HepG2 (cell line): Measurements from ENCODE around the gene PPCDC. TPM values are rescaled to one million over a fixed set of nuclear protein-coding genes. Genes with fewer than 3 reads are reported as not detected.

Source experiments
- ATAC-seq: fragments of 200-7000 bp; cut with Tn5 transposase; 3 replicates; pipeline ENCODE4 v1.9.1; 2020; ENCODE audit warnings: mild to moderate bottlenecking, moderate library complexity
- BruUV-seq: library from RNA; stranded (reverse); fragments of 400-500 nt; replicated peaks from 2 replicates; lab custom pipeline; 2021; lab: Mats Ljungman, UMichigan
- CTCF ChIA-PET: fragments of 300-600 bp; formaldehyde crosslinking; extraction: SDS; loops from one replicate; lab custom pipeline; 2021; ENCODE audit warnings: low total read pairs, inconsistent platforms, low intra/inter-chr PET ratio; lab: Yijun Ruan, JAX
- POLR2A ChIA-PET: fragments of 350-600 bp; sonication (Branson Sonifier 250); formaldehyde crosslinking; loops from one replicate; lab custom pipeline; 2020; ENCODE audit warnings: antibody characterized with exemption, inconsistent platforms; lab: Yijun Ruan, JAX
- DNase-seq: peaks from one replicate; pipeline ENCODE4 v3.0.0-alpha.2; 2015; ENCODE audit warnings: low spot score
- FAIRE-seq: peaks from 3 replicates; lab custom pipeline; 2011; peaks lifted over from hg19 to GRCh38; lab: Jason Lieb, UNC
- H2AFZ ChIP-seq: one replicate; pipeline ENCODE4 v1.6.1; 2011; ENCODE audit warnings: low read length, inconsistent platforms
- H3K27ac ChIP-seq: fragments of 300-600 bp; 3 replicates; pipeline ENCODE4 v1.8.0; 2011; ENCODE audit warnings: mixed run types, mild to moderate bottlenecking, mixed read lengths, low read length, inconsistent platforms; ENCODE audit not compliant: insufficient read depth; ENCODE audit errors: extremely low read length
- H3K27me3 ChIP-seq, 2 experiments: fragments of 200-600 bp in 1 of 2; 2 replicates in 1 of 2; 3 replicates in 1 of 2; pipeline versions ENCODE4 v1.6.0 to v1.8.0; 2011; ENCODE audit warnings: low read length in 2 of 2, mild to moderate bottlenecking in 2 of 2, moderate library complexity in 2 of 2, inconsistent platforms in 1 of 2; ENCODE audit not compliant: insufficient read depth in 2 of 2, control insufficient read depth in 1 of 2
- H3K36me3 ChIP-seq, 2 experiments: fragments of 200-600 bp in 1 of 2; replicated peaks in 1 of 2; 2 replicates in 1 of 2; 3 replicates in 1 of 2; pipeline versions ENCODE4 v1.5.1 to v1.8.0; 2011; ENCODE audit warnings: low read length in 2 of 2, inconsistent platforms in 1 of 2; ENCODE audit not compliant: insufficient read depth in 2 of 2, control insufficient read depth in 1 of 2
- H3K4me1 ChIP-seq: 2 replicates; pipeline ENCODE4 v1.5.1; 2012; ENCODE audit warnings: low read length, inconsistent platforms; ENCODE audit not compliant: insufficient read depth
- H3K4me2 ChIP-seq: 2 replicates; pipeline ENCODE4 v1.6.0; 2011; ENCODE audit warnings: low read depth, low read length, inconsistent platforms
- H3K4me3 ChIP-seq, 3 experiments: fragments of 200-600 bp in 1 of 3; sonication (generic), shearing (Covaris generic) in 1 of 3; replicated peaks in 1 of 3; 2 replicates each; pipeline ENCODE4 v1.5.1; 2011 to 2016; ENCODE audit warnings: low read length in 3 of 3, inconsistent platforms in 2 of 3, low read depth in 2 of 3, mild to moderate bottlenecking in 2 of 3, control low read depth in 1 of 3, mixed read lengths in 1 of 3; ENCODE audit not compliant: insufficient read depth in 1 of 3
- H3K79me2 ChIP-seq: one replicate; pipeline ENCODE4 v1.6.1; 2011; ENCODE audit warnings: low read length, inconsistent platforms; ENCODE audit not compliant: insufficient read depth
- H3K9ac ChIP-seq: 2 replicates; pipeline ENCODE4 v1.6.0; 2011; ENCODE audit warnings: mild to moderate bottlenecking, low read depth, low read length, inconsistent platforms; ENCODE audit not compliant: insufficient read depth
- H3K9me3 ChIP-seq: 2 replicates; pipeline ENCODE4 v1.5.1; 2012; ENCODE audit warnings: mild to moderate bottlenecking, low read length
- H4K20me1 ChIP-seq: 2 replicates; pipeline ENCODE4 v1.6.0; 2011; ENCODE audit warnings: inconsistent platforms, mild to moderate bottlenecking, low read length, moderate library complexity; ENCODE audit not compliant: insufficient read depth
- NR2F6 ChIP-seq, 2 experiments: IDR thresholded peaks; 2 replicates each; pipeline ENCODE4 v1.6.1; 2016; ENCODE audit warnings: antibody characterized with exemption in 1 of 2, mild to moderate bottlenecking in 1 of 2
- RFX3 ChIP-seq: IDR thresholded peaks from 2 replicates; pipeline ENCODE4 v1.6.1; 2016; ENCODE audit warnings: missing biosample characterization, missing genetic modification reagents
- SMC3 ChIP-seq: IDR thresholded peaks from 2 replicates; pipeline ENCODE4 v1.6.1; 2011; ENCODE audit warnings: low read length, improper control_type of control experiment
- ZBTB44 ChIP-seq: sonication (generic); formaldehyde crosslinking; IDR thresholded peaks from 2 replicates; pipeline ENCODE4 v1.4.0; 2020; ENCODE audit warnings: missing genetic modification reagents
- ZBTB46 ChIP-seq: sonication (generic); formaldehyde crosslinking; IDR thresholded peaks from 2 replicates; pipeline ENCODE4 v1.4.0; 2020; ENCODE audit warnings: mild to moderate bottlenecking, missing genetic modification reagents, borderline replicate concordance
- ZNF142 ChIP-seq: sonication (generic); formaldehyde crosslinking; IDR thresholded peaks from 2 replicates; pipeline ENCODE4 v1.4.0; 2020; ENCODE audit warnings: missing genetic modification reagents
- ZNF660 ChIP-seq: sonication (generic); formaldehyde crosslinking; IDR thresholded peaks from 2 replicates; pipeline ENCODE4 v1.5.1; 2020; ENCODE audit warnings: mild to moderate bottlenecking, low read depth, missing genetic modification reagents, borderline replicate concordance
- ZNF672 ChIP-seq: sonication (generic); formaldehyde crosslinking; IDR thresholded peaks from 2 replicates; pipeline ENCODE4 v1.8.1; 2022; ENCODE audit warnings: missing genetic modification reagents
- WGBS: methylation state at CpG from one replicate; pipeline ENCODE4 v1.1.6; 2017; ENCODE audit warnings: low lambda C conversion rate; 5-methylcytosine and 5-hydroxymethylcytosine counted together
- in situ Hi-C: cut with HindIII; loops from 2 replicates; pipeline ENCODE4 v1.10.0; 2017; ENCODE audit warnings: low pct_unique_long_range_greater_than_20kb; ENCODE audit not compliant: extremely low pct_ligation_motif_present
- intact Hi-C: fragments of 100-400 bp; cut with micrococcal nuclease; formaldehyde crosslinking; loops from one replicate; pipeline ENCODE4 v1.10.0; 2022; ENCODE audit not compliant: unreplicated experiment
- polyA plus RNA-seq, 8 experiments: library from polyadenylated mRNA; depleted of rRNA in 3 of 8; stranded (reverse) in 7 of 8; unstranded in 1 of 8; fragments of >200 nt; fragmentation: Illumina TruSeq in 4 of 8; extraction: Trizol in 4 of 8; gene quantifications; 2 replicates each; pipeline versions ENCODE4 v1.2.1 to v1.2.3, GENCODE V29; 2011 to 2016; ENCODE audit warnings: low read depth in 4 of 8, missing spikeins in 1 of 8, mixed read lengths in 1 of 8; ENCODE audit not compliant: insufficient read depth in 1 of 8
- total RNA-seq, 5 experiments: library from RNA; depleted of rRNA; stranded (reverse); fragments of >200 nt; fragmentation: Illumina TruSeq; extraction: Trizol; gene quantifications; 2 replicates each; pipeline ENCODE4 v1.2.3, GENCODE V29; 2016; ENCODE audit warnings: low read depth in 1 of 5

Gene PPCDC
- total and polyA plus RNA-seq, 2 of the 13 experiments (the other 11 are each of a cell fraction or from before 2014, with no cell fraction given), result 12.3 to 12.8 TPM

GRCh38 chr15:75032395-75032794 lies 9.0 kb downstream of the PPCDC start:
- 100% methylated on average over 2 of the region's 2 CpGs for WGBS
- DNase-seq (no peak), ATAC-seq (no peak), FAIRE-seq (no peak)
- ChIA-PET POLR2A (no interaction called here), CTCF (no interaction called here)
- Histone ChIP-seq H3K36me3 (peaks cover 0 to 4% of the 10 kb centered on the region in 2 experiments; a peak in 3 of 5 replicates), H2AFZ (no peak overlapping the region), H3K4me3 (no peak overlapping the region), H3K27ac (no peak overlapping the region), H3K4me2 (no peak overlapping the region), H3K4me1 (peaks cover 43% of the 10 kb centered on the region), H3K9me3 (no peaks in the 10 kb centered on the region), H3K27me3 (no peaks in the 10 kb centered on the region), H4K20me1 (no peaks in the 10 kb centered on the region), H3K9ac (no peak overlapping the region), H3K79me2 (no peaks in the 10 kb centered on the region)
- intact Hi-C loops, result loop anchor here (10.0 kb wide), 1 partner anchor 272 kb away; no protein-coding TSS in a partner anchor
- no TSS peak for BruUV-seq
- TF ChIP-seq ZNF672 (CRISPR knock-in tag), result no peak
- in situ Hi-C loops, result no loop called here

- Histone ChIP-seq H3K27ac (no peak overlapping the region), H3K4me2 (no peak overlapping the region), H3K4me1 (peaks cover 56% of the 10 kb centered on the region), H3K9ac (no peak overlapping the region), H3K79me2 (no peaks in the 10 kb centered on the region), H3K27me3 (no peaks in the 10 kb centered on the region), H3K36me3 (peaks cover 0 to 4% of the 10 kb centered on the region in 2 experiments; a peak in 3 of 5 replicates), H3K9me3 (no peaks in the 10 kb centered on the region), H3K4me3 (no peak overlapping the region), H2AFZ (no peak overlapping the region), H4K20me1 (no peaks in the 10 kb centered on the region)
- POLR2A ChIA-PET, result interaction anchor here (0.9 to 1.3 kb wide), 4 partner anchors 9 to 168 kb away, joined by 3 to 5 read pairs (median 4); partner anchors contain the start of genes C15orf39 and PPCDC
- 72% methylated on average over 4 of the region's 6 CpGs for WGBS
- in situ Hi-C loops, result no loop called here
- intact Hi-C loops, result loop anchor here (10.0 kb wide), 1 partner anchor 271 kb away; no protein-coding TSS in a partner anchor
- no TSS peak for BruUV-seq
- DNase-seq, result no peak
- peak; percentile 29; the same call in 1 of the 3 replicates for ATAC-seq
- FAIRE-seq, result no peak
- CTCF ChIA-PET, result no interaction called here
- TF ChIP-seq RFX3 (CRISPR knock-in tag) (no peak), NR2F6 (IDR thresholded peaks at IDR 0.05) (peak; percentile 50), NR2F6 (CRISPR knock-in tag; IDR thresholded peaks at IDR 0.05) (peak; percentile 56; the same call in 1 of the 2 replicates), ZBTB46 (CRISPR knock-in tag) (no peak), ZBTB44 (CRISPR knock-in tag) (no peak), ZNF660 (CRISPR knock-in tag) (no peak), SMC3 (no peak), ZNF142 (CRISPR knock-in tag) (no peak)
Observed at GRCh38 chr15:75033809-75034208, 10.4 kb downstream of the PPCDC start.
